HCT116 (cell line): ENCODE measurements around the gene CBR1.

ENCODE experiments used
- CBX3 ChIP-seq: IDR thresholded peaks from 2 replicates; pipeline ENCODE4 v1.6.1; 2012; ENCODE audit warnings: low read depth
- EGR1 ChIP-seq: IDR thresholded peaks from 2 replicates; pipeline ENCODE4 v1.6.1; 2012; ENCODE audit warnings: low read depth
- EZH2 ChIP-seq: fragments of 200-600 bp; sonication (generic); IDR thresholded peaks from 2 replicates; pipeline ENCODE4 v1.6.1; 2017; ENCODE audit warnings: antibody characterized with exemption, mixed run types
- POLR2A ChIP-seq: IDR thresholded peaks from 2 replicates; pipeline ENCODE4 v1.7.0; 2011; ENCODE audit warnings: borderline replicate concordance; ENCODE audit not compliant: insufficient read depth, insufficient read length; ENCODE audit errors: extremely low read depth
- POLR2AphosphoS5 ChIP-seq: IDR thresholded peaks from 2 replicates; pipeline ENCODE4 v1.6.1; 2011; ENCODE audit warnings: mild to moderate bottlenecking, low read depth, low read length, moderate library complexity
- SIN3A ChIP-seq: IDR thresholded peaks from 2 replicates; pipeline ENCODE4 v1.6.1; 2012; ENCODE audit warnings: low read depth
- YY1 ChIP-seq: IDR thresholded peaks from 2 replicates; pipeline ENCODE4 v1.6.1; 2011; ENCODE audit warnings: low read length, low read depth, moderate library complexity, mild to moderate bottlenecking; ENCODE audit not compliant: insufficient replicate concordance; ENCODE audit errors: extremely low read depth
- ZNF274 ChIP-seq: fragments of 200-500 bp; sonication (Bioruptor generic); IDR thresholded peaks from 2 replicates; pipeline ENCODE4 v1.6.1; 2014; ENCODE audit warnings: mild to moderate bottlenecking, low read depth, low read length, inconsistent platforms
- TF ChIP-seq, protein P1 (sequence below), 3 experiments: fragments of 200-600 bp in 1 of 3; sonication (generic) in 1 of 3; IDR thresholded peaks in 2 of 3; conservative IDR thresholded peaks in 1 of 3; 2 replicates each; pipeline ENCODE4 v1.5.1; 2012 to 2017; ENCODE audit warnings: low read depth in 2 of 3, low read length in 2 of 3, antibody characterized with exemption in 1 of 3, borderline replicate concordance in 1 of 3, control low read depth in 1 of 3, mild to moderate bottlenecking in 1 of 3, mixed read lengths in 1 of 3, mixed run types in 1 of 3, moderate library complexity in 1 of 3; ENCODE audit not compliant: insufficient read depth in 1 of 3
- TF ChIP-seq, protein P2 (sequence below): IDR thresholded peaks from 2 replicates; pipeline ENCODE4 v1.6.1; 2012

DNA sequence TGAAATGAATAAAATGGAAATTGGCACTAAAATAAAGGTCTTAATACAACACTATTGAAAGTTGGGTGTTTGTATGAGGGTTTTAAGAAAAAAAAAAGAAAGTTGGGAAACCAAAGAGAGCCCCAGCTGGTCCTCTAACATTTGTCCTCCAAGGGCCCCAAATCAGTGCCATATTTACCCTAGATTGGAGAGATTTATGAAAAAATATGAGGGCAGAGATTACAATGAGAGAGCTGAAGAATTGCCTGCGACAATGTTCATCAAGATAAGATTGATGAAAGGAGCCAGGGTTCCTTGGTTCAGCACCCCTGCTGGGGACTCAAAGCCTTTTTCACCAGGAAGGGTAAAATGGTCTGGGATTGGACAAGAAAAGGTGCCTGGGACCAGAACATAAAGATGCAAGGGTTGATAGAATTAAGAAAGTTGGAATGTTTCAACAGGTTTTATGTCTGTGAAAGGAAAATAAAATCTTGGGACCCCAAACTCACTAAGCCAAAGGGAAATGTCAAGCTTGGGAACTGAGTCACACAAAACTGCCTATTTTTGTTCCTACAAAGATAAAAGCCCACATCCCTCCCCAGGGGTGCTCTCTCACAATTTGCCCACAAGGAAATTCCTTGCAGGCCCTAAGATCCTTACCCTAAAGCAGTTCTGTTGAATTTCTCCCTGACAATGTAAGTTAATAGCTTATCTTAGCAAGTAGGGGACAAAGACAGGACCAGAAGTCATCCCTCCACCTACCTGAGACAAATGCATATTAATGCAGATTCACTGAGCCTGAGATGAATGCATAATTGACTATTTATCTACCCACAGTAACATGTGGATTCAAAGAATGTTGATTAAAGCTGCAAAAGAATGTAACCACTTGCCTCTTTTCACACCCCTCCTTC, 26.8 kb downstream of the CBR1 start:
- TF ChIP-seq, protein P1, sequence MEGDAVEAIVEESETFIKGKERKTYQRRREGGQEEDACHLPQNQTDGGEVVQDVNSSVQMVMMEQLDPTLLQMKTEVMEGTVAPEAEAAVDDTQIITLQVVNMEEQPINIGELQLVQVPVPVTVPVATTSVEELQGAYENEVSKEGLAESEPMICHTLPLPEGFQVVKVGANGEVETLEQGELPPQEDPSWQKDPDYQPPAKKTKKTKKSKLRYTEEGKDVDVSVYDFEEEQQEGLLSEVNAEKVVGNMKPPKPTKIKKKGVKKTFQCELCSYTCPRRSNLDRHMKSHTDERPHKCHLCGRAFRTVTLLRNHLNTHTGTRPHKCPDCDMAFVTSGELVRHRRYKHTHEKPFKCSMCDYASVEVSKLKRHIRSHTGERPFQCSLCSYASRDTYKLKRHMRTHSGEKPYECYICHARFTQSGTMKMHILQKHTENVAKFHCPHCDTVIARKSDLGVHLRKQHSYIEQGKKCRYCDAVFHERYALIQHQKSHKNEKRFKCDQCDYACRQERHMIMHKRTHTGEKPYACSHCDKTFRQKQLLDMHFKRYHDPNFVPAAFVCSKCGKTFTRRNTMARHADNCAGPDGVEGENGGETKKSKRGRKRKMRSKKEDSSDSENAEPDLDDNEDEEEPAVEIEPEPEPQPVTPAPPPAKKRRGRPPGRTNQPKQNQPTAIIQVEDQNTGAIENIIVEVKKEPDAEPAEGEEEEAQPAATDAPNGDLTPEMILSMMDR (IDR thresholded peaks at IDR 0.05 in 2 of 3, conservative IDR thresholded peaks at IDR 0.05 in 1 of 3; ENCODE audit: borderline replicate concordance in 1 of 3, insufficient read depth in 1 of 3, low read depth in 2 of 3, low read length in 2 of 3): no peak
- TF ChIP-seq EZH2 (no peak), POLR2AphosphoS5 (no peak), ZNF274 (no peak), POLR2A (no peak), YY1 (no peak), SIN3A (no peak), EGR1 (no peak), CBX3 (no peak)
- TF ChIP-seq, protein P2, sequence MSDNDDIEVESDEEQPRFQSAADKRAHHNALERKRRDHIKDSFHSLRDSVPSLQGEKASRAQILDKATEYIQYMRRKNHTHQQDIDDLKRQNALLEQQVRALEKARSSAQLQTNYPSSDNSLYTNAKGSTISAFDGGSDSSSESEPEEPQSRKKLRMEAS: no peak
